Chondrocyte (in vitro differentiated cells): ENCODE data around the gene CNTNAP5. TPM values are rescaled to one million over a fixed set of nuclear protein-coding genes. Genes with fewer than 3 reads are reported as not detected.

Experiments used
- DNase-seq: peaks from one replicate; pipeline ENCODE4 v3.0.0; 2021; ENCODE audit warnings: mixed read lengths, low spot score
- H3K27ac Mint-ChIP-seq: one replicate; pipeline ENCODE4 v1.8.0; 2021; ENCODE audit warnings: mild to moderate bottlenecking, moderate library complexity, mixed read lengths; ENCODE audit not compliant: unreplicated experiment
- H3K27me3 Mint-ChIP-seq: 2 replicates; pipeline ENCODE4 v1.8.0; 2021; ENCODE audit warnings: low read depth, mixed read lengths
- H3K36me3 Mint-ChIP-seq: 2 replicates; pipeline ENCODE4 v1.8.0; 2021; ENCODE audit warnings: low read depth, mixed read lengths
- H3K4me1 Mint-ChIP-seq: 2 replicates; pipeline ENCODE4 v1.8.0; 2021; ENCODE audit warnings: low read depth, mild to moderate bottlenecking, mixed read lengths
- H3K4me3 Mint-ChIP-seq: one replicate; pipeline ENCODE4 v1.8.0; 2021; ENCODE audit warnings: mild to moderate bottlenecking, moderate library complexity, mixed read lengths; ENCODE audit not compliant: unreplicated experiment
- H3K9me3 Mint-ChIP-seq: 2 replicates; pipeline ENCODE4 v1.8.0; 2021; ENCODE audit warnings: low read depth, mixed read lengths
- CTCF ChIP-seq: fragments of 200-600 bp; sonication (generic); IDR thresholded peaks from 2 replicates; pipeline ENCODE4 v1.5.0; 2021; ENCODE audit warnings: antibody characterized with exemption, mild to moderate bottlenecking, moderate library complexity
- total RNA-seq: library from RNA; stranded (reverse); gene quantifications from 3 replicates; pipeline ENCODE4 v1.2.1, GENCODE V29; 2021

CNTNAP5 gene
- total RNA-seq, 1 donor from 2014 or later, result not detected

DNA sequence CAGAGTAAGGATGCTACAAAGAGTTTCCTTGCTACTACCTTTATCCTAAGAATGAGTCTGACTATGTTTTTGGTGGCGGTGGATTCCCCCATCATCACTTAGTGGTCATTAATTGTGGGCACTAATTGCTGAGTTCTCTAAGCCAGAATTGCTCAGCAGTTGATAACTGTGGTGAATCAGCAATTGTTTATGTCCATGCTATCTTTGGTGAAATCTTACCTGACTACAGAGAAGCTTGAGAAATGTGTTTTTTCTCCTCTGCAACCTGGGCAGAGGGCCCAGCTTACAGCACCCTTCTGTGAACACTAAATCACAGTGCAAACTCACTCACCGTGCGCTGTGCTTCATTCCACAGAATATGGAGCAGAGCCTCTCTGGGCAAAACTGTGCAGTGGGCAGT lies 683.6 kb downstream of the CNTNAP5 start:
- DNase-seq, result no peak
- Mint-ChIP-seq H3K4me3 (no peak overlapping the region), H3K4me1 (no peaks in the 10 kb centered on the region), H3K27ac (no peak overlapping the region), H3K27me3 (no peaks in the 10 kb centered on the region), H3K36me3 (no peaks in the 10 kb centered on the region), H3K9me3 (peaks cover 7% of the 10 kb centered on the region)
- TF ChIP-seq CTCF, result no peak

DNA sequence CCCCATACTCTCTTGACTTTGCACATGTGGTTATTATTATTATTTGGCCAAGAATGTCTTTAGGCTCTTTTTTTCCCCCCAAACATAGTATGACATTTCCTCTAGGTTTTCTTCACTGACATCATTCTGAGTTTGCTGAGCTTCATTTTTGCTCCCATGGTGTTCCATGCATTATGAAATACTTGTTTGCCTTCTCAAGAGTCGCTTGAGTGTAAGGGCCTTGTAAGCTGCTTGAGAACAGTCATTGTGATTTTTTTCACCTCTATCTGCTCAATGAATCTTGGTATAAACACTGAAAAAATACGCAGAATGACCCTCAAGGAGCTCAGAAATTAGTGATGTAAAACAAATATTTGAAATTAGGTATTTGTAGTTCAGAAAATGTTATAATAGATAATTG lies 688.9 kb downstream of the CNTNAP5 start:
- H3K4me3 Mint-ChIP-seq, result no peak overlapping the region
- no peaks in the 10 kb centered on the region for H3K27me3 Mint-ChIP-seq

DNA sequence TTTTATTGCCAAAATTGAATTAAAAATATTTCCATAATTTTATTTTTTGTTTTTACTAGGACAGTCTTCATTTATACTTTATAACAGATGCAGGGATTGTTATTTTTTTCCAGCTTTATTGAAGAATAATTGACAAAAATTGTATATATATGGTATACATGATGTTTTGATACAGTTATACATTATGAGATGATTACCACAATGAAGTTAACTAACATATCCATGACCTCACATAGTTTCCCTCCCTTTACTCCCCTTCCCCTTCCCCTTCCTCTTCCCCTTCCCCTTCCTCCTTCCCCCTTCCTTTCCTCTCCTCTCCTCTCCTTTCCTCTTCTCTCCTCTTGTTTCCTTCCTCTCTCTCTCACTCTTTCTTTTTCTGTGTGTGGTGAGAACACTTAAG lies 700.1 kb downstream of the CNTNAP5 start:
- H3K4me3 Mint-ChIP-seq, result no peak overlapping the region
- peaks cover 2% of the 10 kb centered on the region for H3K9me3 Mint-ChIP-seq
- H3K36me3 Mint-ChIP-seq, result no peaks in the 10 kb centered on the region
- no peaks in the 10 kb centered on the region for H3K4me1 Mint-ChIP-seq
- no peak for TF ChIP-seq CTCF
- H3K27ac Mint-ChIP-seq, result no peak overlapping the region
- no peaks in the 10 kb centered on the region for H3K27me3 Mint-ChIP-seq
- no peak for DNase-seq

More for the DNA sequence above, 688.9 kb downstream of the CNTNAP5 start:
- Mint-ChIP-seq H3K36me3 (no peaks in the 10 kb centered on the region), H3K27ac (no peak overlapping the region), H3K9me3 (peaks cover 18% of the 10 kb centered on the region), H3K4me1 (no peaks in the 10 kb centered on the region)
- no peak for DNase-seq
- TF ChIP-seq CTCF, result no peak

DNA sequence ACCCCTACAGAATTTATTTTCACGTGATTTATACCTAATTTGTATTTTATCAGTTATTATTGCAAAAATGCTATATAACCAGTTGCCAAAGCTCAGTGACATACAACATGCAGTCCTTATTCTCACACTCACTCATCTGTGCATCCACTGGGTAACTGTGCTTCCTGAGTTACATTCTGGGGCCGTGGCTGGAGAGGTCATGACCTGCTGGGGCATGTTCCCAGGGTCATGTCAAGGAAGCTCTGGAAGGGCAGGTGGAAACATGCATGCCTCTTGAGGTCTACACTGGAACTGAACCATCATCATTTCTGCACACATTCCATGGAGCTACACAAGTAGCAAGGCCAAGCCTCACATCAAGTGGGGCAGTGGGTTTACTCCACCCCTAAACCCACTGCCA lies 715.5 kb downstream of the CNTNAP5 start:
- Mint-ChIP-seq H3K27ac (no peak overlapping the region), H3K36me3 (no peaks in the 10 kb centered on the region), H3K4me3 (no peak overlapping the region), H3K4me1 (no peaks in the 10 kb centered on the region), H3K9me3 (peaks cover 9% of the 10 kb centered on the region), H3K27me3 (no peaks in the 10 kb centered on the region)
- no peak for DNase-seq
- no peak for TF ChIP-seq CTCF

DNA sequence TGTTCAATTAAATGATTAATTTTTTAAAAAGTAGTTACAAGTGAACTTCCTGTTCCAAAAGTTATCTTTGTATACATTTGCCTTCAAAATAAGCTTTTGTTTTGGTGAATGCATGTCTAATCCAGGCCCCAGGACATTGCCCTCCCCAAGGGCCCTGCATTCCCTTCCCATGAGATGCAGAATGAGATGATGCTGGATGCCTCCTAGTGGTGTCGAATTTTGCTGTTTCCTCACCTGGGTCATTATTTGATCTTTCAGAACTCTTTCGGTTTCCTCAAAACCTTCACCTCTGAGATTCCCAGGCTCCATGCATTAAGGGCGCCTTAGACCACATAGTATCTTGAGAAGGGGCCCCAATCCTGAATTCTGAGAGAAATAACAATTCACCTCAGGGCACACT lies 728.8 kb downstream of the CNTNAP5 start:
- H3K36me3 Mint-ChIP-seq, result no peaks in the 10 kb centered on the region
- DNase-seq, result no peak
- H3K27ac Mint-ChIP-seq, result no peak overlapping the region
- TF ChIP-seq CTCF, result no peak
- H3K4me3 Mint-ChIP-seq, result no peak overlapping the region
- H3K27me3 Mint-ChIP-seq, result no peaks in the 10 kb centered on the region
- H3K4me1 Mint-ChIP-seq, result no peaks in the 10 kb centered on the region
- peaks cover 4% of the 10 kb centered on the region for H3K9me3 Mint-ChIP-seq
